ENCODE data around the gene NPLOC4.

- TF ChIP-seq CTCF (IDR thresholded peaks at IDR 0.05) (no peak), ZFX (IDR thresholded peaks at IDR 0.05; ENCODE audit: borderline replicate concordance) (no peak)
Observed at GRCh38 chr17:81543756-81544155, 93.2 kb downstream of the NPLOC4 start.

Data from 22Rv1 (cell line).